Midbrain (tissue), 1 donor: ENCODE results near the gene FBXL20.
"Not testable (repeated sequence)": the region's sequence is repeated elsewhere in the genome, so short reads cannot be mapped to it uniquely, and the experiment has no call there.

Experiments used
- DNase-seq: peaks from one replicate; lab custom pipeline; 2025; lab: John Stamatoyannopoulos, UW

FBXL20 gene

DNA sequence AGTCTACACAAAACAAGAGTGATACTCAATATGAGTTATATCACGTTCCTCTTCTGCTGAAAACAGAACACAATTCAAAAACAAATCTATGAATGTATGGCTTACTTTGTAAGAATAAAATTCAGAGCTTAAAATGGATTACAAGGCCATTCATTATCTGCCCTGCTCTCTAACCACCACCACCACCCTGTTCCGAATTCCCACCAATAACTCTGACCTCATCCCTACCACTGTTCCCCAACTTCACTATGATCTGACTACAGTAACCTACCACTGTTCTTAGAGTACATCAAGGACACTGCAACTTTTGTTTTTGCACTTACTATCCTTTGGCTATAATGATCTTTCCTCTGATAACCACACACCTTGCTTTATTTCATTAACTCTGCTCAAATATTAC is 21.3 kb downstream of the FBXL20 start:
- no peak for DNase-seq

DNA sequence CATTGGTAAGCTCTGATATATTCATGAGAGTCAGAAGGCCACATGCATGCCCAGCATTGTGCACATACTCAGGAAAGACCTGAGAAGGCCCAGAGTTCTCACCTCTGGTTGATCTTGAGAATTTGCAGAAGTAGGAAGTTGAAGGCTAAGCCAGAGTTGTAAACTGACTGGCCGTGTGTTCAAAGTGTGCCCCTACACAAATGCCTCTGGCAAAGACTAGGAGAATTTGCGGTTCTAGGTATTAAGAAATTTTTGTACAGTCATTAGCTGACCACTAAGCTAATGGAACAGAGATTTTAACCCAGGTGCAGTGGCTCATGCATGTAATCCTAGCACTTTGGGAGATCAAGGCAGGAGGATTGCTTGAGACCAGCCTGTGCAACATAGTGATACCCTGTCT is 25.0 kb downstream of the FBXL20 start:
- no peak for DNase-seq

DNA sequence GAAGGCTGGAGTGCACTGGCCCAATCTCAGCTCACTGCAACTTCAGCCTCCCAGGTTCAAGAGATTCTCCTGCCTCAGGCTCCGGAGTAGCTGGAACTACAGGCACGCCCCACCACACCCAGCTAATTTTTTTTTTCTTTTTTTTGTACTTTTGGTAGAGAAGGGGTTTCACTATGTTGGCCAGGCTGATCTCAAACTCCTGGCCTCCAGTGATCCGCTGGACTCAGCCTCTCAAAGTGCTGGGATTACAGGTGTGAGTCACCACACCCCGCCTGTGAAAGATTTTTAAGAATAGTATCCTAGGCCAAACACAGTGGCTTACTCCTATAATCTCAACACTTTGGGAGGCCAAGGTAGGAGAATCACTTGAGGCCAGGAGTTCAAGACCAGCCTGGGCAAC is 33.6 kb downstream of the FBXL20 start:
- not testable (repeated sequence) for DNase-seq

DNA sequence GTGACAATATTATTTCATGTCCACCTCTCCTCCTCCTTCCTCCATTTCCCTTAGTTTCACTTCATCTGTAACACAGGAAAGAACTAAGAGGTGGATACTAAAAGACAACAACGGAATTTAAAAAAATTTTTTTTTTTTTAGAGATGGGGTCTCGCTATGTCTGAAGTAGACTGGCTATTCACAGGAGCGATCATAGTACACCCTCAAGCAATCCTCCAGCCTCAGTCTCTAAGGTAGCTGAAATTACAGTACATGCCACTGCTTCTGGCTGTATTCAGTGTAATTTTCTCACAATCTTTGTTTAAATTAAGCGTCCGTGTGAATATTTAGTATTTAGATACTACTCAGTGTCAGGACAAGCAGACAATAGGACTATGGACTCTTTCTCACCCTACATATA is 35.6 kb downstream of the FBXL20 start:
- DNase-seq = no peak

DNA sequence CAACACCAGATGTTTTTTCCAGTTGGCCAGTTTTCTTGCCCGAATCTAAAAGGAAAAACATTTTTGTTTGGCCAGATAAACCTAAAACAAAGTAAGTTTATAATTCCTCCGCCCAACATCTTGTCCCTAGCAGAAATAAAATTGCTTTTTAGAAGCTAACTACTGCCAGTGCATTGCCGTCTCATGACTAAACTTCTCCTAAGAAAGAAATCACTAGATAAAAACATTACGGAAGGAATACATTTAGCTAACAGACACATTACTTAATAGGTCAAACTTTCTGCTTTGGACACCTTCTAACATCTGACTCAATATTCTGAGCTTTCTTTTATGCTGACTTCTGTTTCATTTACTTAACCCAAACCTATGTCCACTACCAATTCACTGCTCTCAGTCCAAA is 36.2 kb downstream of the FBXL20 start:
- no peak for DNase-seq

DNA sequence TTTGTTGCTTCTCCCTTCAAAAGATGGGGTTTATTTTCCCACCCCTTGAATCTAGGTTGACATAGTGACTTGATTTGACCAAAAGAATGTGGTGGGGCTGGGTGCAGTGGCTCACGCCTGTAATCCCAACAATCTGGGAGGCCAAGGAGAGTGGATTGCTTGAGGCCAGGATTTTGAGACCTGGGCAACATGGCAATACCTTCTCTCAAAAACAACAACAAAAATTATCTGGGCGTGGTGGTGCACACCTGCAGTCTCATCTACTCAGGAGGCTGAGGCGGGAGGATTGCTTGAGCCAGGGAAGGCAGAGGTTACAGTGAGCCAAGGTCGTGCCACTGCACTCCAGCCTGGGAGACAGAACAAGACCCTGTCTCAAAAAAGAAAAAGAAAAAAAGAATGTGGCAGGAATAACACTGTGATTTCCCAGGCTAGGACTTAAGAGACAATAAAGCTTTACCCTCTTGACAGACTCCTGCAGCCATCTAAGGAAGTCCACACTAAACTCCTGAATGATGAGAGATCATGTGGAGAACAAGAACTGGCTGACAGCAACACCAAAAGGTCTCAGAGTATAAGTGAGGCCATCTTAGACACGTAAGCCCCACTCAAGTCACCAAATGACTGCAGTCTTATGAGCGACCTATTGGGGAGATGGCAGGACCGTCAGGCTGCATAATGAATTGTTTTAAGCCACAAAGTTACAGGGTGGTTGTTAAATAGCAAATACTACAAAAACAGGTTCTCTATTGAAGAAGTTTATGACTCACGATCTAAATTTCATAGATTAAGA is 37.0 kb downstream of the FBXL20 start:
- no peak for DNase-seq

DNA sequence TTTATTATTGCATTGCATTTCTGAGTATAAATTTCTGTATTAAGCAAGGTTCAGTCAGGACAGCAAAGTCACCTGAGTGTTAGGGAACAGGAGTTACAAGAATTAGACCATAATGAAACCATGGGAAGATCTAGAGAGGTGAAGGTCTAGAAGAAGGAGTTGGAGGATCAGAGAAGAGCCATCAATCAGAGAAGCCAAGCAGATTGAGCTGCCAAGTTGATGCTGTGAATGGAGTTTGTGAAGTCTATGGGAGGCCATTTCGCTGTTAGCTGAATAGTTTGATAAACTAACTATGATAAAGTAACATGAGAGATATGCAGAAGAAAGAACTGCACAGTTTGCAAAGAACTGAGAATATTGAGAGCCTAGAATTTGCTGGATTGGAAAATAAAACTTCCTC is 40.4 kb downstream of the FBXL20 start:
- DNase-seq = no peak

DNA sequence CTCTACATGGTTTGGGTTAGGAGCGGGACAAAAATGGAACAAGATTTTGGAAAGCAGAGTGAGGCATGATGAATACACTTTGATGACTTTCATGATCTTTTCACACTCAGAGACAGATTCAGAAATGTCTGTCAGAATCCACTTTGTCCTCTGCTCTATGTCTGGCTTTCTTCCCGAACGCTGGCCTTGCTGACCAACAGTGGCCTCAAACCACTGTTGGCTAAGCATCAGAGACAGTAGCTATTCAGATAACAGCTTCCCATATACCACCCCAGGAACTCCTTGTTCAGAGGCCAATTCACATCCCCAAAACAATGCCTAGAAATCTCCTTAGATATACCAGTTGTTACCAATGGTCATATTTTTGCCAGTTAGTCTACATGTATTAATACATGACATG is 40.9 kb downstream of the FBXL20 start:
- DNase-seq = peak; percentile 62

DNA sequence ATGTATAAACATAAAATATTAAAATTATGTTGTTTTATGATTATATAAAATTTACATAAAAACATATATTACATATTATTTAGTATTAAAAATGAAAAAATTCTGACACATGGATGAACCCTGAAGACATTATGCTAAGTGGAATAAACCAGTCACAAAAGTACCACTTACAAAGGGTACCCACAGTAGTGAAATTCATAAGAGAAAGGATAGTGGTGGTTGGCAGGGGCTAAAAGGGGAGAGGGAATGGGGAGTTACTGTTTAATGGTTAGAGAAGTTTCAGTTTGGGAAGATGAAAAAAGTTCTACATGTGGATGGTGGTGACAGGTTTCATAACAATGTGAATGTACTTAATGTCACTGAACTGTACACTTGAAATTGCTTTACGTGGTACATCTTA is 41.4 kb downstream of the FBXL20 start:
- DNase-seq = no peak

DNA sequence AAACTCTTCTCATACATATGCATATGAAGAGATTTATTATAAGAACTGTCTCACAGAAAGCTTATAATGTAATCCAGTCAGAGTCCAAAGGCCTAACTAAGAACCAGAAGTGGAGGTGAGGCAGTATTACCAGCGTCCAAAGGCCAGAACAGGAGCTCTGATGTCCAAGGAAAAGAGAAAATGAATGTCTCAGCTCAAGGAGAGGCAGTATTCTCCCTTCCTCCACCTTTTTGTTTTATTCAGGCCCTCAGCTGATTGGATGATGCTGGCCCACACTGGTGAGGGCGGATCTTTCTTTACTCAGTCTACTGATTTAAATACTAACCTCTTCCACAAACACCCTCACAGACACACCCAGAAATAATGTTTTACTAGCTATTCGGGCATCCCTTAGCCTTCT is 43.4 kb downstream of the FBXL20 start:
- DNase-seq = no peak

DNA sequence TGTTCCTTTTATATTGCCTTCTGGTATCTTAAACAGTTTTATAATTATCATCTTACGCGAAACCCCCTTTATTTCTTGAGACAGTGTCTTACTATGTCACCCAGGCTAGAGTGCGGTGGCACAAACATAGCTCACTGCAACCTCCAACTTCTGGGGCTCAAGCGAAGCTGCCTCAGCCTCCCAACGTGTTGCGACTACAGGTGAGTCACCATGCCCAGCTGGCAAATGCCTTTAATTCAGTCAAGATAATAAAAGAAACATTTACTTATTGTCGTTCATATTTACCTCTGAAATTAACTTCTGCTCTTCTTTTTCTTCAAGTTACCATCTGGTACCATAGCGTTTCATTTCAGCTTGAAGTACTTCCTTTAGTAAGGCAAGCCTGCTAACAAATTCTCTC is 43.9 kb downstream of the FBXL20 start:
- DNase-seq = no peak

DNA sequence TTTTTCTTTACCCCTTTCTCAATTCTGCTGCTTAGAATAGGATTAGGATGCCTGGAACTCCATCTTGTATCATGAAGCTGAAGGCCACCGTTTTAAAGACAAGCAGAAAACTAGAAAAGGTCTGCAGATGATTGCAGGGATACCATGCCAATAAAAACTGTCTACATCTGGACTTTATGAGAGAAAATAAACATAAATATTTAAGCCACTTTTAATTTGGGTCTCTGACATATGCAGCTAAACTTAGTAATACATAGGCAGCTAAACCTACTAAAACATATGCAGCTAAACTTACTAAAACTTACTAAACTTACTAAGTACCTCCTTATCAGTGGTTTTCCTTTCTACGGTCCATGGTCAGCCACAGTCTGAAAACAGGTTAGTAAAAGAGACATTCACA is 48.4 kb downstream of the FBXL20 start:
- no peak for DNase-seq

DNA sequence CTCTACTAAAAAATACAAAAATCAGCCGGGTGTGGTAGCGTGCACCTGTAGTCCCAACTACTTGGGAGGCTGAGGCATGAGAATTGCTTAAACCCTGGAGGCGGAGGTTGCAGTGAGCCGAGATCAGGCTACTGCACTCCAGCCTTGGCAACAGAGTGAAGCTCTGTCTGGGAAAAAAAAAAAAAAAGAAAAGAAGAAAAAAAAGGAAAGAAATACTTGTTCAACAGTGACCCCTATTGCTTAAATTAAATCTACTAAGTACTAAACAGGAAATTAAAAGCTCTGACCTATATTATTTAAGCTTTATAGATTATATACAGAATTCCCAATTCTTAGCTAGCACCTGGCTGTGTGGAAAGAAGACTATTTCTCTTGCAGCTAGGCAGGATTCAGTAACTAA is 48.9 kb downstream of the FBXL20 start:
- no peak for DNase-seq

DNA sequence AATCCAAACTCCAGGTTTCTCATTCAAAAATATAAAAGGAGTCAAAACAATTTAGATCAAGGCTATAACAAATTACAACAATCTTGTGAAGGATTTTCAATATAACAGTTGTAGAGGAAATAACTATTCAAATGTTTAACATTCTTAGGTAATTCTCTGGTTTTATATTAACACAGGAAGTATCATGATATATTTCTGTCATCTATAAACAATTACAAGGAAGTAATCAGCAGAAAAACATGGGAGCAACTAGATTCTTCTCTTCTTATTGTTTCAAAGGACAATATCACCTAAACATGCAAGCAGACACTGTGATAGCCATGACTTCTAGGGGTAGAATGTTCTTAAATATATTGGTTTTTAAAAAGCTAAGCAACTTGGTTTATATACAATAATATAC is 49.9 kb downstream of the FBXL20 start:
- DNase-seq = no peak

DNA sequence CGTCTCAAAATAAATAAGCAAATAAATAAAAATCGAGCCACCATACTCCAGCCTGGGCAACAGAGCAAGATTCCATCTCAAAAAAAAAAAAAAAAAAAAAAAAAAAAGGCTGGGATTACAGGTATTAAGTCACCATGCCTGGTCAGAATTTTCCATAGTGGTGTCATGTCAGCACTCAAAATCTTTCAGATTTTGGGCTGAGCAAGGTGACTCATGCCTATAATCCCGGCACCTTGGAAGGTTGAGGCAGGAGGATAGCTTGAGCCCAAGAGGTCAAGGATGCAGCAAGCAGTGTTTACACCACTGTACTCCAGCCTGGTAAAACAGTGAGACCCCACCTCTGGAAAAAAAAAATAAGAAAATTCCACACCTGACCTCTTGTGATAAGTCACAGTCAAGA is 52.2 kb downstream of the FBXL20 start:
- no peak for DNase-seq

DNA sequence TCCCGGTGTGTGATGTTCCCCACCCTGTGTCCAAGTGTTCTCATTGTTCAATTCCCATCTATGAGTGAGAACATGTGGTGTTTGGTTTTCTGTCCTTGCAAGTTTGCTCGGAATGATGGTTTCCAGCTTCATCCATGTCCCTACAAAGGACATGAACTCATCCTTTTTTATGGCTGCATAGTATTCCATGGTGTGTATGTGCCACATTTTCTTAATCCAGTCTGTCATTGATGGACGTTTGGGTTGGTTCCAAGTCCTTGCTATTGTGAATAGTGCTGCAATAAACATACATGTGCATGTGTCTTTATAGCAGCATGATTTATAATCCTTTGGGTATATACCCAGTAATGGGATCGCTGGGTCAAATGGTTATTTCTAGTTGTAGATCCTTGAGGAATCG is 54.6 kb downstream of the FBXL20 start:
- not testable (repeated sequence) for DNase-seq

DNA sequence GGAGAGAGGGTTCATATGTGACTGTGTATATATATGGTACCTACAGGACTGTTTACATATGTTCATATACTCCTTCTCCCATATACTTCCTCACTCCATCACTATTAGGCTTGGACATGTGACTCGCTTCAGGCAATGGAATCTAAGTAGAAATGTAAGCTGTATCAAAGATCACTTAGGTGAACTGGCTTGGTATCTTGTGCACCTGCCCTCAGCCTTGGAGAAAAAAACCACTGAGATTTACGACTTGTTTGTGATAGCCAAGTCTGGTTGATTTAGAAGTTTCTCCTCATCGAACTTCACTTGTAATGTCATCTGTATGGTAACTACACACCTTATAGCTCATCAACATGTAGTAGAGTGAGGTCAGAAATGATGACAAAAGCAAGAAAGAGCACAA is 59.9 kb downstream of the FBXL20 start:
- no peak for DNase-seq

DNA sequence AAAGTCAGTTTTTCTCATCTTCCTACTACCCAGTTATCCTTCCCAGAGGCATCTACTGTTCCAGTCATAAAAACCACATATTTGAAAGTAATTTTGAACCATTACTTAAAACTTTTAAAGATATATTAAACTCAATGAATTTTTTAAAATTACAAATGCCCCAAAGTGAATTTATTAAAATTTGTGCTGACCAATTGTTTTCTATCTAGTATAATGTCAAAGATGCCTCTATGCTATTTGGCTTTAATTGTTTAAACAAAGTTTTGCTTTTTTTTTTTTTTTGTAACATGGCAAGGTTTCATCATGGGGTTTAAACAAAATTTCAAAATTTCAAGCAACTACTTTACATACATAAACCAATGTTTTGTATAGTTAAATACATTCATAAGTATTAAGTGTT is 60.7 kb downstream of the FBXL20 start:
- DNase-seq = no peak

DNA sequence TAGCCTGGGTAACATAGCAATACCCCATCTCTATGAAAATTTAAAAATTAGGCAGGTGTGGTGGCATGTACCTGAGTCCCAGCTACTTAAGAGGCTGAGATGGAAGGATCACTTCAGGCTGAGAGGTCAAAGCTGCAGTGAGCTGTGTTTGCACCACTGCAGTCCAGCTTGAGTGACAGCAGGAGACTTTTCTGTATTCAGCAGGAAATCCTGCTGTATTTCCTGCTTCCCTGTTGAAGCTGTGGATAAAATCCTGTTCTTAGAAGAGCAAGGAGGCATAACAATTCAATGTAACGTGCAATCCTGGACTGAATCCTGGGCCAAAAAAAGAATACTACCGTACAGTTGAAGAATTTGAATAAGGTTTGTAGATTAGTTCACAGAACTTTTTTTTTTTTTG is 62.2 kb downstream of the FBXL20 start:
- no peak for DNase-seq

DNA sequence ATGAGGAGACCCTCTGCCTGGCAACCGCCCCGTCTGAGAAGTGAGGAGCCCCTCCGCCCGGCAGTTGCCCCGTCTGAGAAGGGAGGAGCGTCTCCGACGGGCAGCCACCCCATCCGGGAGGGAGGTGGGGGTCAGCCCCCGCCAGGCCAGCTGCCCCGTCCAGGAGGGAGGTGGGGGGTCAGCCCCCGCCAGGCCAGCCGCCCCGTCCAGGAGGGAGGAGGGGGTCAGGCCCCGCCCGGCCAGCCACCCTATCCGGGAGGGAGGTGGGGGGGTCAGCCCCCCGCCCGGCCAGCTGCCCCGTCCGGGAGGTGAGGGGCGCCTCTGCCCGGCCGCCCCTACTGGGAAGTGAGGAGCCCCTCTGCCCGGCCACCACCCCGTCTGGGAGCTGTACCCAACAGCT is 63.8 kb downstream of the FBXL20 start:
- DNase-seq = not testable (repeated sequence)

DNA sequence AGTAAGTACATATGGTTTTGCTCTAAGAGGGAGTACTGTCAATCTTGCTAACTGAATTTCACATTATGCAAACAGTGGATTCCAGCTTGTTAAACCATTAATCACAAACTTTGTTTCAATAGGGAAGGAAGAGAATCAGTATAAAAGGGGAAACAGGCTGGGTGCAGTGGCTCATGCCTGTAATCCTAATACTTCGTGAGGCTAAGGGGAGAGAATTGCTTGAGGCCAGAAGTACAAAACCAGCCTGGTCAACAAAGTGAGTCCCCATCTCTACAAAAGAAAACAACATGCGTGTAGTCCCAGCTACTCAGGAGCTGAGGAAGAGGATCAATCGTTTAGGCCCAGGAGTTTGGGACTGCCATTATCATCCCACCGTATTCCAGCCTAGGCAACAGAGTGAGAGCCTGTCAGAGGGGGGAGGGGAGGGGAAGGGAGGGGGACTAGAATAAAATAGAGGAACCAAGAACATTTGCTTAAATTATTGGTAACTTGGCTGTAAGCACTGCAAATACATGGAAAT is 65.7 kb downstream of the FBXL20 start:
- no peak for DNase-seq

DNA sequence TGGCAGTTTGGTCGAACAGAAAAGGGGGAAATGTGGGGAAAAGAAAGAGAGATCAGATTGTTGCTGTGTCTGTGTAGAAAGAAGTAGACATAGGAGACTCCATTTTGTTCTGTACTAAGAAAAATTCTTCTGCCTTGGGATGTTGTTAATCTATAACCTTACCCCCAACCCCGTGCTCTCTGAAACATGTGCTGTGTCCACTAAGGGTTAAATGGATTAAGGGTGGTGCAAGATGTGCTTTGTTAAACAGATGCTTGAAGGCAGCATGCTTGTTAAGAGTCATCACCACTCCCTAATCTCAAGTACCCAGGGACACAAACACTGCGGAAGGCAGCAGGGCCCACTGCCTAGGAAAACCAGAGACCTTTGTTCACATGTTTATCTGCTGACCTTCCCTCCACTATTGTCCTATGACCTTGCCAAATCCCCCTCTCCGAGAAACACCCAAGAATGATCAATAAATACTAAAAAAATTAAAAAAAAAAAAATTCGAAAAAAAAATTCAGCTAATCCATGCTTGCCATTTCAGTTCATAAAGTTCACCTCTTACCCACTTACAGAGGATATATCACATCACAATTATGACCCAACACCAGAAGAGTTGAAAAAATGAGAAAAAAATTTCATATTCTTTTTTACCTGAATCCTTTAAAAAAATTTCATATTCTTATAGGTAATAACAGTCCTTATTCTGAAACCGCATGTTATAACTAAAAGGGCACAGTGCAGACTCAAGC is 67.2 kb downstream of the FBXL20 start:
- not testable (repeated sequence) for DNase-seq

DNA sequence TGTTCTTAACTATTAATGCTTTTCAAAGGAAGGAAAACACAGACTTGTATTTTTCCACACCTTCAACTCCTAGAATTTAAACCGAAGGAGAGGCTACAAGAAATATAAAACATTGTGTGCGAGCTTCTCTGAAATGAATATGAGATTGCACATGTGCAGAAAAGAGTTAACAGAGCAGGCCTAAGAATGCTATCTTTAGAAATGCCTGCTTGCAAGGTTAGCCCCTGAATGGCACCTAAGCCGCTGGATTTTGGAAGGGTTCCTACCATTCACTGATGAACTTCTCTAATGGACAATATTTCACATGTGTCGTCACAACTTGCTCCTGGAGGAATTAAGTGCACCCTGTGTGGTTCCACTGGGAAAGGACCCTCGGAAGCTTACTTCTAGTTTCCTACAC is 69.3 kb downstream of the FBXL20 start:
- DNase-seq = no peak
